ENCODE data around the gene LAPTM5. TPM values are rescaled to one million over a fixed set of nuclear protein-coding genes. Genes with fewer than 3 reads are reported as not detected.

LAPTM5 gene
- total and polyA plus RNA-seq, 7 donors: 3.0 to 14.5 (median 13.1) TPM

DNA sequence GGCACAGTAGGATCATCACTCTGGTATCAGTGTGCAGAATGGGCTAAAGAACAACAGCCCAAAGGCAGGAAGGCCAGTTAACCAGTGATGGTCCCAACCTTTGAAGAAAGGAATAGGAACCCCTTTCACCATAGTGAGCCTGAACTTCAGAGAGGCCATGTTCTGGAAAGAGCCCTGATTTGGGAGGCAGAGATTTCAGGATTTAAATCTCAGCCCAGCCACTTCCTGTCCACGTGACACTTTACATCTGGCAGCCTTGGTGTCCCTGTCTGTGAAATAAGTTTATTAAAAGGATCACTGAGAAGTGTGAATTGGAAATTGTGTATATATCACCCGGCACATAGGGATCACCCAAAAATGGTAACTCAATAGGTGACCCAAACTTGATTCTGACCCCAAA is 47.2 kb downstream of the LAPTM5 start:
- no peak overlapping the region for H3K27ac ChIP-seq
- peaks cover 4% of the 10 kb centered on the region for H3K4me1 ChIP-seq
- intact Hi-C loops (cut with DNase I): no loop called here
- TF ChIP-seq, protein P1, sequence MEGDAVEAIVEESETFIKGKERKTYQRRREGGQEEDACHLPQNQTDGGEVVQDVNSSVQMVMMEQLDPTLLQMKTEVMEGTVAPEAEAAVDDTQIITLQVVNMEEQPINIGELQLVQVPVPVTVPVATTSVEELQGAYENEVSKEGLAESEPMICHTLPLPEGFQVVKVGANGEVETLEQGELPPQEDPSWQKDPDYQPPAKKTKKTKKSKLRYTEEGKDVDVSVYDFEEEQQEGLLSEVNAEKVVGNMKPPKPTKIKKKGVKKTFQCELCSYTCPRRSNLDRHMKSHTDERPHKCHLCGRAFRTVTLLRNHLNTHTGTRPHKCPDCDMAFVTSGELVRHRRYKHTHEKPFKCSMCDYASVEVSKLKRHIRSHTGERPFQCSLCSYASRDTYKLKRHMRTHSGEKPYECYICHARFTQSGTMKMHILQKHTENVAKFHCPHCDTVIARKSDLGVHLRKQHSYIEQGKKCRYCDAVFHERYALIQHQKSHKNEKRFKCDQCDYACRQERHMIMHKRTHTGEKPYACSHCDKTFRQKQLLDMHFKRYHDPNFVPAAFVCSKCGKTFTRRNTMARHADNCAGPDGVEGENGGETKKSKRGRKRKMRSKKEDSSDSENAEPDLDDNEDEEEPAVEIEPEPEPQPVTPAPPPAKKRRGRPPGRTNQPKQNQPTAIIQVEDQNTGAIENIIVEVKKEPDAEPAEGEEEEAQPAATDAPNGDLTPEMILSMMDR (IDR thresholded peaks at IDR 0.05): no peak
- no peaks in the 10 kb centered on the region for H3K36me3 ChIP-seq (ENCODE audit: insufficient read depth in 1 of 2, low read depth in 1 of 2)
- H3K4me3 ChIP-seq: no peak overlapping the region
- H3K27me3 ChIP-seq (ENCODE audit: insufficient read depth in 3 of 3, low read length in 2 of 3): no peaks in the 10 kb centered on the region
- peaks cover 6% of the 10 kb centered on the region for H3K9me3 ChIP-seq
- no peak for ATAC-seq
- DNase-seq: peak in 1 of 2 donors; percentile 0
- 48 to 79% (median 53%) methylated on average over 2 of the region's 2 CpGs for WGBS, 3 donors

DNA sequence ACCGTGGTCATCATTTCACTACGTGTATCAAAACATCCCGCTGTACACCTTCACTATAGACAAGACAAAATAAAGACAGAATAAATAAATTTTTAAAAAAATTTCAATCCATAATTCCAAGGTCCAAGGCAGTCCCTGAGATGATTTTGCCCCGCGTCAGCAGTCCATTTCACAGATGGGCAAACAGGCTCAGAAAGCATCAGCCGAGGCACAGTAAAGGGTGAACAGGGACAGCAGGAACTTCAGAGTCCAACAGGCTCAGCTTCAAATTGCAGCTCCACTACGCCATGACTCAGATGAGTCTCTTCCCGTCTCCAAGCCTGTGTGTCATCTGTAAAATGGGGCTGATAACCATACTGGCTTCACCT is 49.2 kb downstream of the LAPTM5 start:
- Histone ChIP-seq H3K4me3 (no peak overlapping the region), H3K9me3 (no peaks in the 10 kb centered on the region), H3K36me3 (ENCODE audit: insufficient read depth in 1 of 2, low read depth in 1 of 2) (no peaks in the 10 kb centered on the region), H3K27me3 (ENCODE audit: insufficient read depth in 3 of 3, low read length in 2 of 3) (no peaks in the 10 kb centered on the region), H3K27ac (no peak overlapping the region), H3K4me1 (peaks cover 4% of the 10 kb centered on the region)
- intact Hi-C loops (cut with DNase I): loop anchor here (2.0 to 10.0 kb wide), 8 partner anchors 181 to 1816 kb away; partner anchors contain the start of gene PTPRU (in 2 of the 2)
- no peak for ATAC-seq
- no peak for DNase-seq
- TF ChIP-seq, protein P1 (IDR thresholded peaks at IDR 0.05): no peak
- WGBS, 3 donors: 50 to 54% (median 52%) methylated on average over 8 of the region's 8 CpGs

DNA sequence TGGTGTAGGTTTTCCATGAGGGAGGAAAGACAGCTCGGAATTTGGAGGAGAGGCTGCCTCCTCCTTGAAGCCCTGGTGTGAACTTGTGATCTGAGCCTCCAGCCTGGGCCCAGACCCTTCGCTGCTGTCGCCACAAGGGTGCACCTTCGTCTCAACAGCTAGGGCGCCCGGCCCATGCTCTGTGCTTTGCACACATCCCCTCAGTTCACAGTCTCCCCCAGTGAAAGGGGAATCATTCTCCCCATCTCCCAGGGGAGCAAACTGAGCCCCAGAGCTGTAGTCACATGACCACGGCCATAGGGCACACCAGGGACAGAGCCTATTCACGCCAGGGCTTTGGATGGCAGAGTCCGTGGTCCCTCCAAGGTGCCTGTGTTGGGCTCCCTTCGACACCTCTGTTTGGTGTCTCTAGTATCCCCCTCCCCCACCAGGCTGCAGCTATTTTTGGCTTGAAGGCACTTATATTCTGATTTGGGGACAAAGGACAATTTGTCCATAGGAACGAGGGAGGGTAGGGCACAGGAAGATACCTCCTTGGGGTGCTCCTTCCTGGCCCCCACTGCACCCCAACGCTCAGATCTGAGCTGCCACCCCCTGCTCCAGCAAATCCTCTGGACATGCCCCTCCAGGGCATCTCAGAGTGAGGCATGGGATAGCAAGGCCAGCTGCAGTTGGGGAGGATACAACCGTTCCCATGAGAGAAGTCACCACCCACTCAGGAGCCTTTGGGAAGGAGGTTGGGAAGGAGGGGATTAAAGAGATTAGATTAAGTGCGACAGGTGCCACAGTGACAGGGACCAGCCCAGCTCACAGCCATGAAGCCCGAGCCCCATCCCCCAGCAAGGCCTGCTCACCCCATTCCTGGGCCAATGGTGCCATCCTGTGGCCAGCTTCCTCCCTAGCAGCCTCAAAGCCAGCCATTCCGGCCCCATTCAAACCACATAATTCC is 49.9 kb downstream of the LAPTM5 start:
- peak; percentile 74 to 90 for DNase-seq
- ATAC-seq: peak; percentile 94 to 97 (median 94)
- Histone ChIP-seq H3K4me3 (no peak overlapping the region), H3K4me1 (peaks cover 4% of the 10 kb centered on the region), H3K9me3 (no peaks in the 10 kb centered on the region), H3K36me3 (ENCODE audit: insufficient read depth in 1 of 2, low read depth in 1 of 2) (no peaks in the 10 kb centered on the region), H3K27ac (no peak overlapping the region), H3K27me3 (ENCODE audit: insufficient read depth in 3 of 3, low read length in 2 of 3) (peaks cover 0 to under 1% (median 0%) of the 10 kb centered on the region in 3 donors)
- intact Hi-C loops (cut with DNase I): loop anchor here (2.0 to 10.0 kb wide), 8 partner anchors 180 to 1815 kb away; partner anchors contain the start of gene PTPRU (in 2 of the 2)
- TF ChIP-seq, protein P1 (IDR thresholded peaks at IDR 0.05): peak; percentile 91
- 48 to 58% (median 55%) methylated on average over 16 of the region's 16 CpGs for WGBS, 3 donors

DNA sequence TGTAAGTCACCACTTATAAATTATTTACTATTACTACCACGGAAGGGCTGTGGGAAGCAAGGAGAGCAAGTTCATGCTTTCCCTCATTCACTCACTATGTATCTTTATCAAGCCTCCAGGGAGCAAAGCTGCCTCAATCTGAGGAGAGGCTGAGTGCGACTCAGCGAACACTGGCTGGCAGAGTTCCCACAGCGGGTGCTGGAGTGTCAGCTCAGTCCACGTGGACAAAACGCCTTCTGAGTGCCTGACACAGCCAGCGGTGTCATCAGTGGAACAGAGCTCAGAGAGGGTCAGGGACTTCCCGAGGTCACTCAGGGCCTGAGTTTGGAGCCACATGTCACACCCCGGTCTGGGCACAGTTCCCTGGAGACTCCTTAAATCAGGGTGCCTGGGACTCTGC is 51.0 kb downstream of the LAPTM5 start:
- ATAC-seq (peak; percentile 18 to 70 (median 38)), DNase-seq (peak; percentile 65 to 80)
- 23 to 37% (median 32%) methylated on average over 9 of the region's 9 CpGs for WGBS, 3 donors
- H3K9me3 ChIP-seq: no peaks in the 10 kb centered on the region
- intact Hi-C loops (cut with DNase I): loop anchor here (5.0 to 10.0 kb wide), 7 partner anchors 179 to 1814 kb away; partner anchors contain the start of gene PTPRU (in 1 of the 2)
- H3K36me3 ChIP-seq (ENCODE audit: insufficient read depth in 1 of 2, low read depth in 1 of 2): no peaks in the 10 kb centered on the region
- H3K4me1 ChIP-seq: peaks cover 4% of the 10 kb centered on the region
- no peak overlapping the region for H3K4me3 ChIP-seq
- peaks cover 0 to 2% (median 0%) of the 10 kb centered on the region in 3 donors for H3K27me3 ChIP-seq (ENCODE audit: insufficient read depth in 3 of 3, low read length in 2 of 3)
- TF ChIP-seq, protein P1 (IDR thresholded peaks at IDR 0.05): no peak
- no peak overlapping the region for H3K27ac ChIP-seq

Measured in psoas muscle (tissue), 8 donors.